Measurements from ENCODE around the gene IDUA.

IDUA gene

DNA sequence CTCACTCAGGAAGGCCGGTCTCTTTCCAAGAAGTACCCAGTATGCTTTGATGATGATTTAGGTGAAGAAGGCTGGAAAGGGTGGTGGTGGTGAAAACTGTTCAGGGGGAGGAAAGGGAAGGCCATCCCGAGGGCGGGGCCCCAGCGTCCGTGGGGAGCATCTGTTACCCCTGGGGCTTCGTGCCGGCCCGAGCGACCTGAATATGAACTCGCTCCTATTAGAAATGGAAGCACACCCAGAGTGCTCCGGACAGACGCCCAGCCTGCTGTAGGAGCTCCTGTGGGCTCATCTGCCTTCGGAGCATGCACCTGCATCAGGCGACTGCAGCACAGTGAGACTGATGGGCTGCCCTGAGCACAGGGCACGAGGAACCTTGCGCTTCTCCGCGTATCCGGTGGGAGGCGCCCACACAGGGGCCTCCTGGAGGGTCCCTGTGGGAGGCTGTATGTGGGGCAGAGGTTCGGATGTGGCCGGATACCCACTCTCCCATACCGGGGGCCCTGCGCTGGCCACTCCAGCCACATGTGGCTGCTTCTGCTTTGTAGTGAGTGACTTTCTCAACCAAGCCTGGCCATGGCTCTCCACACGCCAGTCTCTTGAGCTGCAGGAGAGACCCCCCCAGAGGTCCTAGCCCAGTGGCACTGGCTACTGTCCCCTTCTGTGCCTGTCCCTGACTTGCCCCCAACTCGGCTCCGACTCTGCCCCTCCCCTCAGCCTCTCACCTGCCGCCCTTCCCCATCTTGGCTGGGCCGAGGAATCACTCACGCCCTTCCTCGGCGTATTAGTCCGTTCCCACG, 61.3 kb downstream of the IDUA start:
- Histone ChIP-seq H4K20me1 (ENCODE audit: insufficient read depth, low read length) (no peaks in the 10 kb centered on the region), H3K27me3 (replicated peaks; ENCODE audit: insufficient read depth, low read length) (0 out of 2 replicates have a peak, but pooled peaks cover 5% of the 10 kb centered on the region), H3K79me2 (ENCODE audit: low read length) (no peaks in the 10 kb centered on the region), H3K4me2 (ENCODE audit: low read depth, low read length) (peak overlapping the region; percentile 52; the same call in 1 of the 2 replicates), H3K27ac (ENCODE audit: low read length) (no peak overlapping the region), H3K4me3 (ENCODE audit: low read length) (peak overlapping the region; percentile 47), H2AFZ (ENCODE audit: low read length) (0 out of 2 replicates have a peak overlapping the region, but pooled peaks have one; percentile 16), H3F3A (ENCODE audit: insufficient read depth, low read length) (no peaks in the 10 kb centered on the region), H3K9me2 (replicated peaks; ENCODE audit: insufficient read depth, low read length) (no peaks in the 10 kb centered on the region), H3K9ac (ENCODE audit: low read length) (no peak overlapping the region), H3K9me3 (replicated peaks; ENCODE audit: insufficient read depth, low read length) (no peaks in the 10 kb centered on the region), H3K36me3 (replicated peaks; ENCODE audit: insufficient read depth, low read length) (no peaks in the 10 kb centered on the region), H3K4me1 (ENCODE audit: low read length) (no peaks in the 10 kb centered on the region)
- DNase-seq, result no peak
- TF ChIP-seq EZH2phosphoT487 (IDR thresholded peaks at IDR 0.05; ENCODE audit: low read length), result no peak
- no peak for TF ChIP-seq CTCF (IDR thresholded peaks at IDR 0.05; ENCODE audit: low read length)
- no peak for TF ChIP-seq EZH2 (optimal IDR thresholded peaks at IDR 0.05; ENCODE audit: low read depth, low read length)

GRCh38 chr4:1048773-1049590, 62.1 kb downstream of the IDUA start:
- H3K4me1 ChIP-seq (ENCODE audit: low read length), result no peaks in the 10 kb centered on the region
- no peak overlapping the region for H2AFZ ChIP-seq (ENCODE audit: low read length)
- H3K9me3 ChIP-seq (replicated peaks; ENCODE audit: insufficient read depth, low read length), result no peaks in the 10 kb centered on the region
- H3K27ac ChIP-seq (ENCODE audit: low read length), result no peak overlapping the region
- H3K36me3 ChIP-seq (replicated peaks; ENCODE audit: insufficient read depth, low read length), result no peaks in the 10 kb centered on the region
- no peak overlapping the region for H3K4me2 ChIP-seq (ENCODE audit: low read depth, low read length)
- H3K9me2 ChIP-seq (replicated peaks; ENCODE audit: insufficient read depth, low read length), result no peaks in the 10 kb centered on the region
- H3K79me2 ChIP-seq (ENCODE audit: low read length), result no peaks in the 10 kb centered on the region
- DNase-seq, result no peak
- H3K27me3 ChIP-seq (replicated peaks; ENCODE audit: insufficient read depth, low read length), result 0 out of 2 replicates have a peak, but pooled peaks cover 6% of the 10 kb centered on the region
- H4K20me1 ChIP-seq (ENCODE audit: insufficient read depth, low read length), result no peaks in the 10 kb centered on the region
- TF ChIP-seq EZH2 (optimal IDR thresholded peaks at IDR 0.05; ENCODE audit: low read depth, low read length) (no peak), EZH2phosphoT487 (IDR thresholded peaks at IDR 0.05; ENCODE audit: low read length) (no peak), CTCF (IDR thresholded peaks at IDR 0.05; ENCODE audit: low read length) (no peak)
- no peak overlapping the region for H3K4me3 ChIP-seq (ENCODE audit: low read length)
- no peak overlapping the region for H3K9ac ChIP-seq (ENCODE audit: low read length)
- H3F3A ChIP-seq (ENCODE audit: insufficient read depth, low read length), result no peaks in the 10 kb centered on the region

- H3K4me2 ChIP-seq (ENCODE audit: low read depth, low read length), result no peak overlapping the region
- no peak for DNase-seq
- no peaks in the 10 kb centered on the region for H3K36me3 ChIP-seq (replicated peaks; ENCODE audit: insufficient read depth, low read length)
- no peak overlapping the region for H2AFZ ChIP-seq (ENCODE audit: low read length)
- H3K79me2 ChIP-seq (ENCODE audit: low read length), result no peaks in the 10 kb centered on the region
- no peak overlapping the region for H3K9ac ChIP-seq (ENCODE audit: low read length)
- no peaks in the 10 kb centered on the region for H3K9me3 ChIP-seq (replicated peaks; ENCODE audit: insufficient read depth, low read length)
- H3F3A ChIP-seq (ENCODE audit: insufficient read depth, low read length), result no peaks in the 10 kb centered on the region
- H3K9me2 ChIP-seq (replicated peaks; ENCODE audit: insufficient read depth, low read length), result no peaks in the 10 kb centered on the region
- 0 out of 2 replicates have a peak, but pooled peaks cover 6% of the 10 kb centered on the region for H3K27me3 ChIP-seq (replicated peaks; ENCODE audit: insufficient read depth, low read length)
- H3K27ac ChIP-seq (ENCODE audit: low read length), result no peak overlapping the region
- H3K4me1 ChIP-seq (ENCODE audit: low read length), result no peaks in the 10 kb centered on the region
- no peak overlapping the region for H3K4me3 ChIP-seq (ENCODE audit: low read length)
- no peak for TF ChIP-seq CTCF (IDR thresholded peaks at IDR 0.05; ENCODE audit: low read length)
- TF ChIP-seq EZH2 (optimal IDR thresholded peaks at IDR 0.05; ENCODE audit: low read depth, low read length), result no peak
- no peak for TF ChIP-seq EZH2phosphoT487 (IDR thresholded peaks at IDR 0.05; ENCODE audit: low read length)
- H4K20me1 ChIP-seq (ENCODE audit: insufficient read depth, low read length), result no peaks in the 10 kb centered on the region
These were observed 62.7 kb downstream of the IDUA start for GRCh38 chr4:1049591-1049905.
